HG02623 (cell line): Measurements from ENCODE around the gene C17orf75.
"Not testable (repeated sequence)": the region's sequence is repeated elsewhere in the genome, so short reads cannot be mapped to it uniquely, and the experiment has no call there.

Source experiments
- ATAC-seq: cut with Tn5 transposase; IDR thresholded peaks from one replicate; pipeline ENCODE4 v1.9.1; 2021; ENCODE audit warnings: moderate library complexity; ENCODE audit not compliant: unreplicated experiment

The C17orf75 gene

GRCh38 chr17:32341857-32342602 lies at the start of gene C17orf75:
C17orf75 (minus strand) TSS chr17:32342173; CDS start chr17:32342139, 34 bp downstream.
- peak; percentile 88 for ATAC-seq

DNA sequence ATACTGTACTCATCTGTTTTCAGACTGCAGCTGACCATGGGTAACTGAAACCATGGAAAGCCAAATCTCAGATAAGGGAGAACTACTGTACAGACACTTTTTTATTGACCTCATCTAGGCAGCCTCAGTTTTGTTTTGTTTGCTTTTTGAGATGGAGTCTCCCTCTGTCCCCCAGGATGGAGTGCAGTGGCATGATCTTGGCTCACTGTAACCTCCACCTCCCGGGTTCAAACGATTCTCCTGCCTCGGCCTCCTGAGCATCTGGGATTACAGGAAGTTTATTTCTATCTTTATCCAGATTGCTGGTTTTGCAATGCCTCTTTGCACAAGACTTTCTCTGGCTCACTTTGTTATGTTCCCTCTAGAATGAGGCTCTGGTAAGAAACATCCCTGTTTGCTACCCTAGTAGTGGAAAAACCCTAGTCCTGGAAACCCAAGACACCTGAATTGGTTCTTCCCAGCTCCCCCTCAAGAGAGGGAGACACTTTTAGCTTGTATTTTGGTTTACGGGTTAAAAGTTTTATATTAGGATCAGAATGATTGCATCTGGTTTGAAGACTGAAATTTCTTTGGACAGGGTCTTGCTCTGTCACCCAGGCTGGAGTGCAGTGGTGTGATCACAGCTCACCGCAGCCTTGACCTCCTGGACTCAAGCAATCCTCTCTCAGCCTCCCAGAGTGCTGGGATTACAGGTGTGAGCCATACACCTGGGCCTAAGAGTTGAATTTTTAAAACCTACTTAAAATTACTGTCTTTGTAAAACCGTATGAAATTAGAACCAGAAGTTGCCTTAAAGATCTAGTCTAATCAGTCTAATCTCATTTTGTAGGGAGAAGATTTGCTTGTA lies 46.9 kb upstream of the C17orf75 start:
- no peak for ATAC-seq

DNA sequence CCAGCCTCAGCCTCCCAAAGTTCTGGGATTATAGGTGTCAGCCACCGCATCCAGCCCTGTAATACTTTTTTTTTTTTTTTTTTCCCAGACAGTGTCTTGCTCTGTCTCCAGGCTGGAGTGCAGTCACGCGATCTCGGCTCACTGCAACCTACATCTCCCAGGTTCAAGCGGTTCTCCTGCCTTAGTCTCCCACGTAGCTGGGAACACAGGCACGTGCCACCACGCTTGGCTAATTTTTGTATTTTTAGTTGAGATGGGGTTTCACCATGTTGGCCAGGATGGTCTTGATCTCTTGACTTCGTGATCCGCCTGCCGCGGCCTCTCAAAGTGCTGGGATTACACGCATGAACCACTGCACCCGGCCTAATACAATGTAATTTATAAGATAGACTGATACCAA lies 46.2 kb upstream of the C17orf75 start:
- not testable (repeated sequence) for ATAC-seq

DNA sequence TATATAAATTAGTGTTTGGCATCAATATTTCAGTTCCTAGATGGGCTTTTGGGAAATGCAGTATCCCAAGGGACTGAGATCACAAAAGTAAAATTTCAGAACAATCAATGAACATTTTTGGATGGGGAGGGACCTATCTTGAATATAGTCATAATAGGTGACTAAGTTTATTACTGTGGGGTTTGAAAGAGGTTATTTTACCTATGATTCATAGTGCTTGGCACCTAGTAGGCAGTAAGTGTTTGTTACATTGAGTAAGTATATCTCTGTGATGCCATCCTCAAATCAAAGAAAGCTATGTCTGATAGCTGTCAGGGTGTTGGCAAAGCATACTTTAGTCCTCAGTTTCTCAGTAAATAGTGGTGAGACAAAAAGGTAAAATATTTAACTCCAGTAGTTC lies 44.9 kb upstream of the C17orf75 start:
- no peak for ATAC-seq

- ATAC-seq = no peak
Measured at GRCh38 chr17:32385971-32386370, 44.0 kb upstream of the C17orf75 start.

DNA sequence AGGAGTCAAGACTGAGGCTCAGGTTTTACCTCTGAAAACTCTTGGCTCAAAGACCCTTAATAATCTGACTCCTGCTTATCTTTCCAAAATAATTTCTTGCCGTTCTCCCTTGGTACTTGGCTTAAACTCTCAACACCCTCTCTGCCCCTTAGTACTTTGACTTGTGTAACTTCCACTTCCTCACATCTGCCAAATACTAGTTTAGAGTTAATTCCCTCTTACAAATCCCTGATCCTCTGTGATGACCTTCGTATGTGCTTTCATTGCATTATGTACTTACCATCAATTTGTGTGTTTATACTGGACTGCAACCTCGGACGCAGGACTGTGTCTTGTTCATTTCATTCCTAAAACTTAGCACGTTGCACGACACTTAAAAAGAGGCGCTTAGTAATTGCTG lies 43.1 kb upstream of the C17orf75 start:
- ATAC-seq = no peak

DNA sequence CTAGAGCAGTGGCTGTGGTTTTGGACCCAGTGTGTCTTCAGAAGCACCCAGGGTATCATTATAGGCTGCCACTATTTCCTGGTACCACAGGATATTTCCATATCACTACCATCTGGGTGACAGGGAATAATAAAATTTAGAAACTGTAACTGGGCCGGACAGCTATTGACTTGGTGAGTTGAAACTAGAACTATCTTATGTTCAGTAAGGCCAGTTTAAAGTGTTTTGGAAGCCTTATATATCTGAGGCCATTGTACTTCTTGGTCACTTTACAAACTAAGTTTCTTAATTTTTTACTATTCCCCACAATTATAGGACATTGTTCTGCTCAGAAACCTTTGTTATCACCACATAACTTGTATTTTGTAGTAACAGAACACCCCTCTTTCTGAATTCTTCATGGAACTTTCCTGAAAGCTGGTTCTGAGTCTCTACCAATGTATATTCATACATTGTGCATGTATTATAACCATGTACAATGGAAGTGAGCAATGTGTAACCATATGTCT lies 42.0 kb upstream of the C17orf75 start:
- ATAC-seq = no peak

GRCh38 chr17:32382526-32383223 lies 40.7 kb upstream of the C17orf75 start:
- ATAC-seq = no peak

DNA sequence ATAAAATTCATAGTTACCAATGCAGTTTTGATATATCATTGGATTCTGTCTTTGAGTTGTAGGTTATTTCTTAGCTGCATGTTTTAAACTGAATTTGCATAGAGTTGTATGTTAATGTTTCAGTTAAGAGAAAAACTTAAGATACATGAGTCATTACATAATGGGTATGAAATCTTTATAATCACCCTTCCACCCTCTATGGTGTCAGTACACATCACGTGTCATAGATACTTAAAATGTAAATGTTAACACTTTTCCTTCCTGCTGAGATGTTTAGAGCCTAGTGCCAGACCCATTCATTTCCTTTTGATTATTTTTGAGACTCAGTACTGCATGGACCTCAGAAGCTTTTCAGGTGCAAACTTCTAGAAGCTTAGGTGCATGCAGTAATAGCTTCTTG lies 28.5 kb upstream of the C17orf75 start:
- no peak for ATAC-seq

DNA sequence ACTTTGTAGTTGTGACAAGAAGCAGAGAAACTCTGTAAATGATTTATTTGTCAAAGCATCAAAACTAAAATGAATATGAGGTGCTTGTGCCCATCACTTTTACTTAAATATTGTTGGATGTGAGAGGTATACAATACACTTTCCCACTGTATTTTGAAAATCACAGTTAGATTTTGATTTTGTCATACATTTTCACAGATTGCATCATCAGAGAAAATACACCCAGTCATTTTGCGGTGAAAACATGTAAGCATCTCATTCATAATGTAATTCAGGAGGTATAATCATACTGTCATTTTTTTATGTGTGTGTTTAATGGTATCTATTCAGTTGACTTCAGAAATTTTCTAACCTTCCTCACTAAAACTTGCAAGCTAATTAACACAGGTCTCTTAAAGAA lies 19.3 kb upstream of the C17orf75 start:
- ATAC-seq = no peak

DNA sequence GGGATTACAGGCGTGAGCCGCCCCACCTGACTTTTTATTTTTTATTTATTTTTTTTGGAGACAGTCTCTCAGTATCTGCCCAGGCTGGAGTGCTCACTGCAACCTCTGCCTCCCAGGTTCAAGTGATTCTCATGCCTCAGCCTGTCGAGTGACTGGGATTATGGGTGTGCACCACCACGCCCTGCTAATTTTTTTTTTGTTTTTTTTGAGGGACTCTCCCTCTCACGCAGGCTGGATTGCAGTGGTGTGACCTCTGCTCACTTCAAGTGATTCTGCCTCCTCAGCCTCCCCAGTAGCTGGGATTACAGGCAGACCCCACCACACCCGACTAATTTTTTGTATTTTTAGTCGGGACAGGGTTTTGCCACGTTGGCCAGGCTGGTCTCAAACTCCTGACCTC lies 15.6 kb upstream of the C17orf75 start:
- no peak for ATAC-seq

DNA sequence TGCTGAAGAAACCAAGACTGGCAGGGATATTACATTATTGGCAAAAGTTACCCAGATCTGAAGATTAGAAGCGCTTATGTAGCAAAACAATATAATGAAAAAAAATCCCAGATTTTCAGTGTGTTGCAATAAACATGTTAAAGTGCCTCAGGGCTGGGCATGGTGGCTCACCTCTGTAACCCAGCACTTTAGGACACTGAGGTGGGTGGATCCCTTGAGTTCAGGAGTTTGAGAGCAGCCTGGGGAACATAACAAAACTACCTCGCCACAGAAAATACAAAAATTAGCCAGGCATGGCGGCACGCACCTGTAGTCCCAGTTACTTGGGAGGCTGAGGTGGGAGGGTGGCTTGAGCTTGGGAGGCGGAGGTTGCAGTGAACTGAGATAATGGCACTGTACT lies 14.8 kb upstream of the C17orf75 start:
- no peak for ATAC-seq

DNA sequence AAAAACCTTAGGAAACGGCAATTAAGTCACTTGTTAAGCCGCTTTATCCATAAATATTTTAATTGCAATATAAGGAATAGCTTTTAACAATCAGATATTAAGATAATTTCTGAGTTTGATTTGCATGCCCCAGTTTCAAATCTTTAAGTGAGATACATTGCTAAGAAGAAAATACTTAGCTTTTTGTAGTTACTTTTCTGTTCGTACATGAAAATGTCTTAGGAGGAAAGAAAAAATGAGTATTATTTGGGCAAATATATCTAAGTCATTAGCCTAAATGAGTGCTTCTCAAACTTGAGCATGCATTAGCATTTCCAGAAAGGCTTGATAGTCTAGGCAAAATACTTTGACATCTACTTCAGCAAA lies 14.4 kb upstream of the C17orf75 start:
- ATAC-seq = no peak

GRCh38 chr17:32355649-32356377 lies 13.8 kb upstream of the C17orf75 start:
- ATAC-seq = no peak

DNA sequence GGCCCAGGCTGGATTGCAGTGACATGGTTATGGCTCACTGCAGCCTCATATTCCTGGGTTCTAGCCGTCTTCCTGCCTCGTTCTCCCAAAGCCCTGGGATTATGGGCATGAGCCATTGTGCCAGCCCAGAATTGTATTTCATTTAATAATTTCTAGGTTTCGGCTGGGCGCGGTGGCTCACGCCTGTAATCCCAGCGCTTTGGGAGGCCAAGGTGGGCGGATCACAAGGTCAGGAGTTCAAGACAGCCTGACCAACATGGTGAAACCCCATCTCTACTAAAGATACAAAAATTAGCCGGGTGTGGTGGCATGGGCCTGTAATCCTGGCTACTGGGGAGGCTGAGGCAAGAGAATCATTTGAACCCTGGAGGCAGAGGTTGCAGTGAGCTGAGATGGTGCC lies 10.8 kb upstream of the C17orf75 start:
- ATAC-seq = not testable (repeated sequence)

- peak; percentile 4 for ATAC-seq
Measured at GRCh38 chr17:32350666-32351418, 8.9 kb upstream of the C17orf75 start.

DNA sequence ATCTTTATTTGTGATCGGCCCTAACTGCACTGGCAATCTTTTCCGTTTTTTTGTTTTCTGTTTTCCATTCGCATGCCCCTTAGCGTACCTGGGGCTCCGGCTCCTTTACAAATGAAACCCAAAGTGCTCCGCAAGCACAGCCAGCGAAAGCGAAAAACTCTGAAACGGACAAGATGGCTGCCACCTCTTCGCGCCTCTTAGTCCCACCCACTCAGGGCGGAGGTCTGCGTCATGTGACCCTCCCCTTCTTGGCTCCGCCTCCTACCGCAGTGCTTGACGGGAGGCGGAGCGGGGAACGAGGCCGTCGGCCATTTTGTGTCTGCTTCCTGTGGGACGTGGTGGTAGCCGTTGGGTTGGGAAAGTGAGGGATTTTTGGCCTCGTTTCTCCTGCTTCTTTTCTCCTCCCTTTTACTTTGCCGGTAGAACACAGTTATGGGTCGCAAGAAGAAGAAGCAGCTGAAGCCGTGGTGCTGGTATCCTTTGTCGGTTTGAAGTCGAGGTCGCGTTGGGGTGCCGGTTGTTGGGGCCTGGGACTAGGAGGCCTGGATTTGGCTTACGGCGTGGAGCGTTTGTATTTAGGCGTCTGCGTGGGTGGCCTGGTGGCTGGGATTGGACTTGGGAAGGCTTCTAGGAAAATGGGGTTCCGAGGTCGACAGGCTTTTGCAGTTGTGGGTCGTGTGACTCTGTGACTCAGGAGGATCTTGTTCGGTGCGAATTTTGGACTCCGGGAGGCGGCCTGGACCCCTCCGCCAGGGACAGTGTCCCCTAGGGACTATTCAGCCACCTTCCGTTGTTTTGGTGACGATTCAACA lies 8.1 kb upstream of the C17orf75 start, which contains the start of gene ZNF207:
Gene ZNF207, plus strand, starts transcription at position 304 of the 812 bp plus-strand sequence. Its CDS starts 129 bp downstream, at position 433.
- ATAC-seq = peak; percentile 91

- no peak for ATAC-seq
Measured at GRCh38 chr17:32349503-32349853, 7.5 kb upstream of the C17orf75 start.

DNA sequence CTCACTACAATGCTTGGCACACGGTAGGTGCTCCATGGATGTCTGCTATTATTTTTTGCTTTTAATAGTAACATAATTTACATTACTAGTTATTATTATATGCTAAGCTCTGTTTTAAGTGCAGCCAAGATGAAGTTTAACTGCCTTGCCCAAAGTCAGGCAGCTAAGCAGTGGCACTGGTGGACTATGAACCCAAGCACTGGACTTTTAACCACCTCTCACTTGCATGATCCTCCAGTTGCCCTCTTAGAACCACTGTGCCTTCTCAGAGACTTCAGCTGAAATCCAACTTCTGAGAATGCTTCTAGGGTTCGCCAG lies 6.5 kb upstream of the C17orf75 start:
- no peak for ATAC-seq
